HFFc6 (cell line): Measurements from ENCODE around the gene ZNF217. TPM values are rescaled to one million over a fixed set of nuclear protein-coding genes. Genes with fewer than 3 reads are reported as not detected.
"Not testable (repeated sequence)": the region's sequence is repeated elsewhere in the genome, so short reads cannot be mapped to it uniquely, and the experiment has no call there.

Source experiments
- DNase-seq: peaks from one replicate; pipeline ENCODE4 v3.0.0-alpha.2; 2018
- H3K27ac Mint-ChIP-seq: 2 replicates; pipeline ENCODE4 v1.8.0; 2020; ENCODE audit warnings: mild to moderate bottlenecking, mixed read lengths
- H3K27me3 Mint-ChIP-seq: 2 replicates; pipeline ENCODE4 v1.8.0; 2021; ENCODE audit warnings: mild to moderate bottlenecking, moderate library complexity, mixed read lengths; ENCODE audit not compliant: insufficient read depth
- H3K36me3 Mint-ChIP-seq: 2 replicates; pipeline ENCODE4 v1.8.0; 2021; ENCODE audit warnings: low read depth, mixed read lengths
- H3K4me1 Mint-ChIP-seq: 2 replicates; pipeline ENCODE4 v1.8.0; 2020; ENCODE audit warnings: low read depth, mixed read lengths
- H3K4me3 Mint-ChIP-seq: 2 replicates; pipeline ENCODE4 v1.8.0; 2020; ENCODE audit warnings: mild to moderate bottlenecking, moderate library complexity, mixed read lengths
- H3K9me3 Mint-ChIP-seq: 2 replicates; pipeline ENCODE4 v1.8.0; 2020; ENCODE audit warnings: mild to moderate bottlenecking, mixed read lengths
- CTCF ChIP-seq: fragments of 200-600 bp; sonication (generic); IDR thresholded peaks from 2 replicates; pipeline ENCODE4 v1.5.0; 2021; ENCODE audit warnings: antibody characterized with exemption, mild to moderate bottlenecking
- total RNA-seq, 6 experiments: library from RNA; stranded (reverse); fragmentation: NEBNext Ultra II Directional; extraction: Animal tissue kit (Norgen Biotek cat#: 25700); gene quantifications; 2 replicates in 1 of 6; 3 replicates in 5 of 6; pipeline ENCODE4 v1.2.3, GENCODE V29; 2021

The ZNF217 gene
- total RNA-seq, 6 experiments from 2014 or later = 38.5 to 42.9 (median 40.1) TPM

DNA sequence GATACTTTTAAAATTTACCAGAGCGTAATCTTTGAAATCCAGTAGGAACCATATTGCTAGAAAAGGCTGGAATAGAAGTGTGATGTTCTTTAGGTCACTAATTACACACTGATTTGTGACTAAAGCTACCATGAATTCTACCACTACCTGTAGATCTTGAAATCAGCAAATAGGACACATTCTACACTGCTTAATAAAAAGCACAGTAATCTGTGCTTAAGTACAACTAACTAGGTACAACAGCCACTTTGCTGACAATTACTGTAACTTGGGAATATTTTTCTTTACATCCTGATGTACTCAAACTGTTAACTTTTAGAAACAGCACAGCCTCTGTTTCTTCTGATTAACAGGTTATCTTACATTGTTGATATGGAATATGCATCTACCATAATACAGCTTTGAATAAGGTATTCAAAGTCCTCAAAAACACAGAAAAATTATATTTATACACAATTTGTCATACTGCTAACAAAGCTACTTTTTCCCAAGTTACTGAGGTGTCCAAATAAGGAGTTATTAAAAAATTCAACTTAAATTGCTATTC is 6.4 kb downstream of the ZNF217 start:
- DNase-seq, H3K4me3 Mint-ChIP-seq, H3K9me3 Mint-ChIP-seq, H3K27me3 Mint-ChIP-seq, H3K27ac Mint-ChIP-seq: not testable (repeated sequence)
- H3K4me1 Mint-ChIP-seq = peaks cover 88% of the 10 kb centered on the region
- H3K36me3 Mint-ChIP-seq = peaks cover 47% of the 10 kb centered on the region

GRCh38 chr20:53586640-53587039 is 7.0 kb downstream of the ZNF217 start:
- no peak for TF ChIP-seq CTCF
- peaks cover 45% of the 10 kb centered on the region for H3K36me3 Mint-ChIP-seq
- H3K4me3 Mint-ChIP-seq = no peak overlapping the region
- H3K9me3 Mint-ChIP-seq = no peaks in the 10 kb centered on the region
- no peaks in the 10 kb centered on the region for H3K27me3 Mint-ChIP-seq
- H3K27ac Mint-ChIP-seq = peak overlapping the region; percentile 81
- no peak for DNase-seq
- peaks cover 87% of the 10 kb centered on the region for H3K4me1 Mint-ChIP-seq

DNA sequence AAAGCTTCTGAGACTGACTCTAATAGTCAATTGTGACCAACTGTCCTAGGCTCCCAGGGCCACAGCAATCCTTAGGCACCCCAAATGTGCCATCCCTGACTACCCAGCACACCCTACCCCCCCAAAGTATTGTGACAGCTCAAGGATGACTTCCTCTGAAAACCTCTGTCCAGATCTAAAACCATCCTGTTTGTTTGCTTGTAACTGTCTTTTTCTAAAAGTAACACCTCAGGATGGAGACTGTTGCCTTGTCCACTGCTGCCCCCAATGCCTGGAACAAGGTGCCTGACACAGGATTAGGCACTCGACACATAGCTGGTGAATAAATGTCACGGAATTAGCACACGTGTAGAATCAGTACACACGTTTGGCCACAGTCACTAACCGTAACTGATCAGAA is 7.7 kb downstream of the ZNF217 start:
- not testable (repeated sequence) for H3K27me3 Mint-ChIP-seq, H3K9me3 Mint-ChIP-seq, DNase-seq
- Mint-ChIP-seq H3K36me3 (peaks cover 45% of the 10 kb centered on the region), H3K4me3 (0 out of 2 replicates have a peak overlapping the region, but pooled peaks have one; percentile 10), H3K27ac (peak overlapping the region; percentile 81), H3K4me1 (peaks cover 82% of the 10 kb centered on the region)

GRCh38 chr20:53585004-53585569 is 8.6 kb downstream of the ZNF217 start:
- H3K27me3 Mint-ChIP-seq, H3K9me3 Mint-ChIP-seq, DNase-seq, H3K4me3 Mint-ChIP-seq: not testable (repeated sequence)
- Mint-ChIP-seq H3K4me1 (peaks cover 82% of the 10 kb centered on the region), H3K27ac (peak overlapping the region; percentile 81), H3K36me3 (peaks cover 48% of the 10 kb centered on the region)

- DNase-seq, H3K4me3 Mint-ChIP-seq, H3K27me3 Mint-ChIP-seq, H3K9me3 Mint-ChIP-seq: not testable (repeated sequence)
- Mint-ChIP-seq H3K36me3 (peaks cover 46% of the 10 kb centered on the region), H3K4me1 (peaks cover 82% of the 10 kb centered on the region), H3K27ac (peak overlapping the region; percentile 45)
These were observed 9.1 kb downstream of the ZNF217 start for GRCh38 chr20:53584550-53584913.

GRCh38 chr20:53583660-53584549 is 9.7 kb downstream of the ZNF217 start:
- peaks cover 40% of the 10 kb centered on the region for H3K36me3 Mint-ChIP-seq

DNA sequence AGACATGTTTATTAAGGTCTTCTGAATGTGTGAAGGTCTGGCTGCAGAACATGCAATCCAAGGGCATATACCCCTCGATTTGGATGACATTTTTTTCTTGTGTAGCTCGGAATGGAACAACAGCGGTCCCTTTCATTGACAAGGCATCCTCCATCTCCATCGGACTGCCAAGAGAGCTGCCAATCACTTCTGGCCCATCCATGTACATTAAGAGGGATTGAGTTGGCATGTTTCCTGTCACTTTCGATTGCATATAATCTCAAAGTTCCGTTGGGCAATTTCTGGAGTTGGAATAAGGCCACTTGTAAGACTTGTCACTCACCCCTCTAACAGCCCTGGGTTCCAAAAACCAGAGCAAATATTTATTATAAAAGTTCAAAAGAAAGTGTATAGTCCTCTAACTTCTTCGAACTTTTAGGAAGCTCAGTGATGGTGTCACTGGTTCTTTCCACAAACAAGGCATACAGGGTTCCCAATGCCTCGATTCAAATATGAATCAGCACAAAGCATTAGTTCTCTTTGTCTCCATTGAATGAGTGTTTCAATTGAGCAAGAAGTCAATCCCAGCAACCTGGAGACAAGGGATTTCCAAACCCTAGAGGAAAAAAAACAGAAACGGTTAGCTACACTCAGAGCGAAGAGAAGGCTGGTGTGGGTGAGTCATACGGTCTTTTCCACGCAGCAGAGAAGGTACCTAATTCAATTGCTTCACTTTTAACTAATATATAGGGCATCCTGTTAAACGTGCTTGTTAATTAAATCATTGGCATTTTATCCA is 10.9 kb downstream of the ZNF217 start:
- Mint-ChIP-seq H3K4me1 (peaks cover 87% of the 10 kb centered on the region), H3K4me3 (peak overlapping the region; percentile 52; the same call in 1 of the 2 replicates), H3K27me3 (no peaks in the 10 kb centered on the region; the same call in 1 of the 2 replicates), H3K27ac (peak overlapping the region; percentile 87), H3K9me3 (no peaks in the 10 kb centered on the region), H3K36me3 (peaks cover 35% of the 10 kb centered on the region)
- DNase-seq = peak; percentile 91
- no peak for TF ChIP-seq CTCF

More at GRCh38 chr20:53583660-53584549, 9.7 kb downstream of the ZNF217 start:
- peak overlapping the region; percentile 87 for H3K27ac Mint-ChIP-seq
- H3K4me1 Mint-ChIP-seq = peaks cover 82% of the 10 kb centered on the region
- DNase-seq, H3K9me3 Mint-ChIP-seq, H3K27me3 Mint-ChIP-seq: not testable (repeated sequence)
- peak overlapping the region; percentile 11 for H3K4me3 Mint-ChIP-seq
